Medulla oblongata (tissue), 1 donor: ENCODE results near the gene KLHL29.

ENCODE experiments used
- DNase-seq: peaks from one replicate; pipeline ENCODE4 v3.0.0-alpha.2; 2015; ENCODE audit errors: extremely low spot score

Gene KLHL29

GRCh38 chr2:23569761-23570365, 184.9 kb downstream of the KLHL29 start:
- no peak for DNase-seq

- no peak for DNase-seq
Observed at GRCh38 chr2:23571085-23571484, 186.1 kb downstream of the KLHL29 start.

- no peak for DNase-seq
Observed at GRCh38 chr2:23571527-23572282, 186.7 kb downstream of the KLHL29 start.

GRCh38 chr2:23574919-23575654, 190.1 kb downstream of the KLHL29 start:
- DNase-seq, result no peak

- DNase-seq, result peak; percentile 54
Observed at GRCh38 chr2:23578964-23579671, 194.1 kb downstream of the KLHL29 start.

GRCh38 chr2:23579674-23580073, 194.7 kb downstream of the KLHL29 start:
- no peak for DNase-seq

- DNase-seq, result no peak
Observed at GRCh38 chr2:23583467-23583866, 198.5 kb downstream of the KLHL29 start.

GRCh38 chr2:23584054-23584745, 199.2 kb downstream of the KLHL29 start:
- DNase-seq, result no peak

- no peak for DNase-seq
Observed at GRCh38 chr2:23585273-23586170, 200.5 kb downstream of the KLHL29 start.

GRCh38 chr2:23586741-23587306, 201.8 kb downstream of the KLHL29 start:
- DNase-seq, result no peak

GRCh38 chr2:23587341-23587880, 202.4 kb downstream of the KLHL29 start:
- DNase-seq, result no peak

- no peak for DNase-seq
Observed at GRCh38 chr2:23588106-23588505, 203.1 kb downstream of the KLHL29 start.

GRCh38 chr2:23588508-23589201, 203.7 kb downstream of the KLHL29 start:
- DNase-seq, result no peak

GRCh38 chr2:23589220-23589647, 204.3 kb downstream of the KLHL29 start:
- no peak for DNase-seq

GRCh38 chr2:23589739-23590138, 204.8 kb downstream of the KLHL29 start:
- no peak for DNase-seq

GRCh38 chr2:23590241-23590869, 205.4 kb downstream of the KLHL29 start:
- DNase-seq, result no peak

- no peak for DNase-seq
Observed at GRCh38 chr2:23591111-23591510, 206.1 kb downstream of the KLHL29 start.

- no peak for DNase-seq
Observed at GRCh38 chr2:23592061-23592685, 207.2 kb downstream of the KLHL29 start.
